Measurements from ENCODE around the gene POLR2L.
A peak's percentile ranks its signal among the peaks of the same experiment; 100 is the strongest.

POLR2L gene

GRCh38 chr11:838441-839279 lies 3.7 kb downstream of the POLR2L start:
- no peak for ATAC-seq
- DNase-seq, result no peak

GRCh38 chr11:837990-838307 lies 4.4 kb downstream of the POLR2L start:
- DNase-seq (no peak), ATAC-seq (no peak)

- no peak for DNase-seq
- ATAC-seq, result no peak
Measured at GRCh38 chr11:837189-837989, 4.9 kb downstream of the POLR2L start.

- DNase-seq (no peak), ATAC-seq (no peak)
Measured at GRCh38 chr11:836700-837099, 5.6 kb downstream of the POLR2L start.

- ATAC-seq, result no peak
- DNase-seq, result no peak
Measured at GRCh38 chr11:836274-836673, 6.1 kb downstream of the POLR2L start.

GRCh38 chr11:834371-835316 lies 7.7 kb downstream of the POLR2L start:
- DNase-seq (peak; percentile 50), ATAC-seq (no peak)

GRCh38 chr11:833849-834311 lies 8.4 kb downstream of the POLR2L start:
- ATAC-seq, result no peak
- DNase-seq, result no peak

GRCh38 chr11:833114-833791 lies 9.1 kb downstream of the POLR2L start:
- DNase-seq (peak; percentile 64), ATAC-seq (peak; percentile 21)

- DNase-seq (peak; percentile 67), ATAC-seq (peak; percentile 35)
Measured at GRCh38 chr11:832529-833113, 9.7 kb downstream of the POLR2L start, which contains the start of gene CD151. Gene CD151 (plus strand): TSS chr11:832952. CDS start chr11:836070, 3,118 bp downstream.

- ATAC-seq (no peak), DNase-seq (no peak)
Measured at GRCh38 chr11:831961-832528, 10.3 kb downstream of the POLR2L start.

GRCh38 chr11:831118-831864 lies 11.0 kb downstream of the POLR2L start:
- ATAC-seq, result no peak
- DNase-seq, result no peak

GRCh38 chr11:830295-831117 lies 11.8 kb downstream of the POLR2L start:
- ATAC-seq, result peak; percentile 66
- peak; percentile 77 for DNase-seq

GRCh38 chr11:829847-830294 lies 12.5 kb downstream of the POLR2L start:
- DNase-seq, result no peak
- peak; percentile 2 for ATAC-seq

GRCh38 chr11:829176-829846 lies 13.0 kb downstream of the POLR2L start:
- ATAC-seq (no peak), DNase-seq (no peak)

- DNase-seq (no peak), ATAC-seq (no peak)
Measured at GRCh38 chr11:828506-829175, 13.7 kb downstream of the POLR2L start.

- no peak for ATAC-seq
- DNase-seq, result no peak
Measured at GRCh38 chr11:827897-828192, 14.5 kb downstream of the POLR2L start, which contains the start of gene CRACR2B. Gene CRACR2B (plus strand): TSS chr11:827919. CDS start chr11:828608, 689 bp downstream.

- no peak for DNase-seq
- ATAC-seq, result no peak
Measured at GRCh38 chr11:827146-827896, 15.0 kb downstream of the POLR2L start.

Measured in stimulated activated naive CD8-positive, alpha-beta T cell treated with anti-CD3 and anti-CD28 coated beads, Interleukin-15, Interleukin-2, amounts not matched to agents 100 U/mL and 50 U/mL, for 24 hours (primary cell).